ENCODE data around the gene IRAK1.

- TF ChIP-seq CTCF (IDR thresholded peaks at IDR 0.05; ENCODE audit: control extremely low read depth in 1 of 3, insufficient read depth in 1 of 3, low read depth in 1 of 3, low read length in 3 of 3) (no peak), CBX8 (IDR thresholded peaks at IDR 0.05; ENCODE audit: borderline replicate concordance, low read depth, low read length) (no peak), TAF1 (IDR thresholded peaks at IDR 0.05; ENCODE audit: low read depth, low read length) (no peak), BRCA1 (IDR thresholded peaks at IDR 0.05; ENCODE audit: low read depth, low read length) (no peak), POLR2AphosphoS5 (IDR thresholded peaks at IDR 0.05; ENCODE audit: low read depth, low read length) (no peak), FOSL1 (IDR thresholded peaks at IDR 0.05; ENCODE audit: insufficient read depth, low read depth, low read length) (no peak), SP2 (IDR thresholded peaks at IDR 0.05; ENCODE audit: low read length) (no peak), JUN (IDR thresholded peaks at IDR 0.05; ENCODE audit: low read depth, low read length) (no peak), EGR1 (IDR thresholded peaks at IDR 0.05; ENCODE audit: borderline replicate concordance, low read depth, low read length) (no peak), HDAC2 (IDR thresholded peaks at IDR 0.05; ENCODE audit: borderline replicate concordance in 1 of 2, low read depth in 2 of 2, low read length in 2 of 2) (no peak), RAD21 (IDR thresholded peaks at IDR 0.05 in 1 of 2, conservative IDR thresholded peaks at IDR 0.05 in 1 of 2; ENCODE audit: low read depth in 2 of 2, low read length in 2 of 2) (no peak), HDAC6 (IDR thresholded peaks at IDR 0.05; ENCODE audit: low read depth, low read length) (no peak), CBX5 (IDR thresholded peaks at IDR 0.05; ENCODE audit: low read depth, low read length) (no peak), SP1 (IDR thresholded peaks at IDR 0.05; ENCODE audit: low read depth, low read length) (no peak)
Observed at GRCh38 chrX:154021131-154021611, 1.5 kb upstream of the IRAK1 start.
